ENCODE measurements around the gene EPHB6. TPM values are rescaled to one million over a fixed set of nuclear protein-coding genes. Genes with fewer than 3 reads are reported as not detected.

EPHB6 gene
- total RNA-seq, 1 donor = 4.0 TPM

GRCh38 chr7:142899661-142900060, 44.8 kb downstream of the EPHB6 start:
- Histone ChIP-seq H3K4me2 (ENCODE audit: insufficient read depth, low read length) (no peak overlapping the region), H4K20me1 (ENCODE audit: insufficient read depth, low read length) (no peaks in the 10 kb centered on the region), H3K4me3 (ENCODE audit: insufficient read depth, low read length) (no peak overlapping the region), H3K4me1 (ENCODE audit: insufficient read depth, low read length) (no peaks in the 10 kb centered on the region), H3K36me3 (ENCODE audit: insufficient read depth, low read length) (no peaks in the 10 kb centered on the region), H3K27me3 (ENCODE audit: insufficient read depth, low read length) (peaks cover 3% of the 10 kb centered on the region), H3K9me3 (ENCODE audit: low read depth, low read length) (no peaks in the 10 kb centered on the region), H2AFZ (ENCODE audit: low read length) (no peak overlapping the region), H3K79me2 (ENCODE audit: insufficient read depth, low read length) (no peaks in the 10 kb centered on the region), H3K27ac (ENCODE audit: low read depth, low read length) (no peak overlapping the region)
- no peak for DNase-seq (ENCODE audit: insufficient read length, low spot score, missing footprints)
- no peak for TF ChIP-seq CTCF (IDR thresholded peaks at IDR 0.05; ENCODE audit: extremely low read depth, low read depth, low read length)

- H3K4me2 ChIP-seq (ENCODE audit: insufficient read depth, low read length) = no peak overlapping the region
- H3K79me2 ChIP-seq (ENCODE audit: insufficient read depth, low read length) = no peaks in the 10 kb centered on the region
- no peaks in the 10 kb centered on the region for H3K9me3 ChIP-seq (ENCODE audit: low read depth, low read length)
- H3K4me3 ChIP-seq (ENCODE audit: insufficient read depth, low read length) = no peak overlapping the region
- no peak for DNase-seq (ENCODE audit: insufficient read length, low spot score, missing footprints)
- H2AFZ ChIP-seq (ENCODE audit: low read length) = no peak overlapping the region
- H3K27ac ChIP-seq (ENCODE audit: low read depth, low read length) = no peak overlapping the region
- no peaks in the 10 kb centered on the region for H3K36me3 ChIP-seq (ENCODE audit: insufficient read depth, low read length)
- no peaks in the 10 kb centered on the region for H4K20me1 ChIP-seq (ENCODE audit: insufficient read depth, low read length)
- no peak for TF ChIP-seq CTCF (IDR thresholded peaks at IDR 0.05; ENCODE audit: extremely low read depth, low read depth, low read length)
- no peaks in the 10 kb centered on the region for H3K4me1 ChIP-seq (ENCODE audit: insufficient read depth, low read length)
- H3K27me3 ChIP-seq (ENCODE audit: insufficient read depth, low read length) = no peaks in the 10 kb centered on the region
Observed at GRCh38 chr7:142901426-142902259, 46.8 kb downstream of the EPHB6 start.

GRCh38 chr7:142904128-142904527, 49.3 kb downstream of the EPHB6 start:
- Histone ChIP-seq H3K36me3 (ENCODE audit: insufficient read depth, low read length) (no peaks in the 10 kb centered on the region), H3K4me2 (ENCODE audit: insufficient read depth, low read length) (no peak overlapping the region)

More at GRCh38 chr7:142904128-142904527, 49.3 kb downstream of the EPHB6 start:
- Histone ChIP-seq H3K27ac (ENCODE audit: low read depth, low read length) (no peak overlapping the region), H3K27me3 (ENCODE audit: insufficient read depth, low read length) (no peaks in the 10 kb centered on the region), H3K79me2 (ENCODE audit: insufficient read depth, low read length) (no peaks in the 10 kb centered on the region), H3K4me3 (ENCODE audit: insufficient read depth, low read length) (no peak overlapping the region), H2AFZ (ENCODE audit: low read length) (no peak overlapping the region), H4K20me1 (ENCODE audit: insufficient read depth, low read length) (no peaks in the 10 kb centered on the region), H3K4me1 (ENCODE audit: insufficient read depth, low read length) (no peaks in the 10 kb centered on the region), H3K9me3 (ENCODE audit: low read depth, low read length) (no peaks in the 10 kb centered on the region)
- DNase-seq (ENCODE audit: insufficient read length, low spot score, missing footprints) = no peak
- TF ChIP-seq CTCF (IDR thresholded peaks at IDR 0.05; ENCODE audit: extremely low read depth, low read depth, low read length) = no peak
